ENCODE data around the gene PRSS33. TPM values are rescaled to one million over a fixed set of nuclear protein-coding genes. Genes with fewer than 3 reads are reported as not detected.

The PRSS33 gene
- total and polyA plus RNA-seq, 2 of the 8 experiments (the other 6 are each of a cell fraction or from before 2014, with no cell fraction given) = 0.09 TPM; not detected in 1

DNA sequence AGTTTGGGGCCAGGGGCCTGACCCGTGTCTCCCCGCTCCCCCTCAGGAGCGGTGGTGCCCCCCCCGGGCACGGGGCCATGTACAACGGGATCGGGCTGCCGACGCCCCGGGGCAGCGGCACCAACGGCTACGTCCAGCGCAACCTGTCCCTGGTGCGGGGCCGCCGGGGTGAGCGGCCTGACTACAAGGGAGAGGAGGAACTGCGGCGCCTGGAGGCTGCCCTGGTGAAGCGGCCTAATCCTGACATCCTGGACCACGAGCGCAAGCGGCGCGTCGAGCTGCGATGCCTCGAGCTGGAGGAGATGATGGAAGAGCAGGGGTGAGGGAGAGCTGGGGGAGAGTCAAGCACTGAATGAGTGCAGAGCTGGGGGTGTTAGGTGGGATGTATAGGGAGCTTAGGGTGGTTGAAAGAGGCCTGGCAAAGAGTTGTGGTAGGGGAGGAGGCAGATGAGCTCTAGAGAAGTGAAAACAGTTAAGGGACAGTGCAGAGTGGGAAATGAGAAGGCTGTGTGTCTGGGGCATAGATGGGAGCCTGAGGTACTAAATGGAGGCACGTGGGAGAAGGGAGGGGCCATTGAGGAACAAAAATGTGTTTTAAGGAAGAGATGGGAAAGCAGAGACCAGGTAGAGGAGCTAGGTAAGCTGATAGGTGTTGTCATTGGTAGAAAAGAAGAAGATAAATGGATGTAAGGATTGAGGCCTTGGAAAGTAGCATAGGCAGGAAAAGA lies 30.9 kb downstream of the PRSS33 start (continued):
- TF ChIP-seq, protein P1, sequence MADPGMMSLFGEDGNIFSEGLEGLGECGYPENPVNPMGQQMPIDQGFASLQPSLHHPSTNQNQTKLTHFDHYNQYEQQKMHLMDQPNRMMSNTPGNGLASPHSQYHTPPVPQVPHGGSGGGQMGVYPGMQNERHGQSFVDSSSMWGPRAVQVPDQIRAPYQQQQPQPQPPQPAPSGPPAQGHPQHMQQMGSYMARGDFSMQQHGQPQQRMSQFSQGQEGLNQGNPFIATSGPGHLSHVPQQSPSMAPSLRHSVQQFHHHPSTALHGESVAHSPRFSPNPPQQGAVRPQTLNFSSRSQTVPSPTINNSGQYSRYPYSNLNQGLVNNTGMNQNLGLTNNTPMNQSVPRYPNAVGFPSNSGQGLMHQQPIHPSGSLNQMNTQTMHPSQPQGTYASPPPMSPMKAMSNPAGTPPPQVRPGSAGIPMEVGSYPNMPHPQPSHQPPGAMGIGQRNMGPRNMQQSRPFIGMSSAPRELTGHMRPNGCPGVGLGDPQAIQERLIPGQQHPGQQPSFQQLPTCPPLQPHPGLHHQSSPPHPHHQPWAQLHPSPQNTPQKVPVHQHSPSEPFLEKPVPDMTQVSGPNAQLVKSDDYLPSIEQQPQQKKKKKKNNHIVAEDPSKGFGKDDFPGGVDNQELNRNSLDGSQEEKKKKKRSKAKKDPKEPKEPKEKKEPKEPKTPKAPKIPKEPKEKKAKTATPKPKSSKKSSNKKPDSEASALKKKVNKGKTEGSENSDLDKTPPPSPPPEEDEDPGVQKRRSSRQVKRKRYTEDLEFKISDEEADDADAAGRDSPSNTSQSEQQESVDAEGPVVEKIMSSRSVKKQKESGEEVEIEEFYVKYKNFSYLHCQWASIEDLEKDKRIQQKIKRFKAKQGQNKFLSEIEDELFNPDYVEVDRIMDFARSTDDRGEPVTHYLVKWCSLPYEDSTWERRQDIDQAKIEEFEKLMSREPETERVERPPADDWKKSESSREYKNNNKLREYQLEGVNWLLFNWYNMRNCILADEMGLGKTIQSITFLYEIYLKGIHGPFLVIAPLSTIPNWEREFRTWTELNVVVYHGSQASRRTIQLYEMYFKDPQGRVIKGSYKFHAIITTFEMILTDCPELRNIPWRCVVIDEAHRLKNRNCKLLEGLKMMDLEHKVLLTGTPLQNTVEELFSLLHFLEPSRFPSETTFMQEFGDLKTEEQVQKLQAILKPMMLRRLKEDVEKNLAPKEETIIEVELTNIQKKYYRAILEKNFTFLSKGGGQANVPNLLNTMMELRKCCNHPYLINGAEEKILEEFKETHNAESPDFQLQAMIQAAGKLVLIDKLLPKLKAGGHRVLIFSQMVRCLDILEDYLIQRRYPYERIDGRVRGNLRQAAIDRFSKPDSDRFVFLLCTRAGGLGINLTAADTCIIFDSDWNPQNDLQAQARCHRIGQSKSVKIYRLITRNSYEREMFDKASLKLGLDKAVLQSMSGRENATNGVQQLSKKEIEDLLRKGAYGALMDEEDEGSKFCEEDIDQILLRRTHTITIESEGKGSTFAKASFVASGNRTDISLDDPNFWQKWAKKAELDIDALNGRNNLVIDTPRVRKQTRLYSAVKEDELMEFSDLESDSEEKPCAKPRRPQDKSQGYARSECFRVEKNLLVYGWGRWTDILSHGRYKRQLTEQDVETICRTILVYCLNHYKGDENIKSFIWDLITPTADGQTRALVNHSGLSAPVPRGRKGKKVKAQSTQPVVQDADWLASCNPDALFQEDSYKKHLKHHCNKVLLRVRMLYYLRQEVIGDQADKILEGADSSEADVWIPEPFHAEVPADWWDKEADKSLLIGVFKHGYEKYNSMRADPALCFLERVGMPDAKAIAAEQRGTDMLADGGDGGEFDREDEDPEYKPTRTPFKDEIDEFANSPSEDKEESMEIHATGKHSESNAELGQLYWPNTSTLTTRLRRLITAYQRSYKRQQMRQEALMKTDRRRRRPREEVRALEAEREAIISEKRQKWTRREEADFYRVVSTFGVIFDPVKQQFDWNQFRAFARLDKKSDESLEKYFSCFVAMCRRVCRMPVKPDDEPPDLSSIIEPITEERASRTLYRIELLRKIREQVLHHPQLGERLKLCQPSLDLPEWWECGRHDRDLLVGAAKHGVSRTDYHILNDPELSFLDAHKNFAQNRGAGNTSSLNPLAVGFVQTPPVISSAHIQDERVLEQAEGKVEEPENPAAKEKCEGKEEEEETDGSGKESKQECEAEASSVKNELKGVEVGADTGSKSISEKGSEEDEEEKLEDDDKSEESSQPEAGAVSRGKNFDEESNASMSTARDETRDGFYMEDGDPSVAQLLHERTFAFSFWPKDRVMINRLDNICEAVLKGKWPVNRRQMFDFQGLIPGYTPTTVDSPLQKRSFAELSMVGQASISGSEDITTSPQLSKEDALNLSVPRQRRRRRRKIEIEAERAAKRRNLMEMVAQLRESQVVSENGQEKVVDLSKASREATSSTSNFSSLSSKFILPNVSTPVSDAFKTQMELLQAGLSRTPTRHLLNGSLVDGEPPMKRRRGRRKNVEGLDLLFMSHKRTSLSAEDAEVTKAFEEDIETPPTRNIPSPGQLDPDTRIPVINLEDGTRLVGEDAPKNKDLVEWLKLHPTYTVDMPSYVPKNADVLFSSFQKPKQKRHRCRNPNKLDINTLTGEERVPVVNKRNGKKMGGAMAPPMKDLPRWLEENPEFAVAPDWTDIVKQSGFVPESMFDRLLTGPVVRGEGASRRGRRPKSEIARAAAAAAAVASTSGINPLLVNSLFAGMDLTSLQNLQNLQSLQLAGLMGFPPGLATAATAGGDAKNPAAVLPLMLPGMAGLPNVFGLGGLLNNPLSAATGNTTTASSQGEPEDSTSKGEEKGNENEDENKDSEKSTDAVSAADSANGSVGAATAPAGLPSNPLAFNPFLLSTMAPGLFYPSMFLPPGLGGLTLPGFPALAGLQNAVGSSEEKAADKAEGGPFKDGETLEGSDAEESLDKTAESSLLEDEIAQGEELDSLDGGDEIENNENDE (IDR thresholded peaks at IDR 0.05; ENCODE audit: insufficient replicate concordance, low read length) = no peak
- no peak for TF ChIP-seq GTF2F1 (IDR thresholded peaks at IDR 0.05; ENCODE audit: borderline replicate concordance, low read depth, low read length)
